ENCODE data around the gene CCDC6.
"Not testable (repeated sequence)": the region's sequence is repeated elsewhere in the genome, so short reads cannot be mapped to it uniquely, and the experiment has no call there.

CCDC6 gene

GRCh38 chr10:59954296-59954695 lies 47.9 kb upstream of the CCDC6 start:
- ChIA-PET CTCF (interaction anchor here (0.6 kb wide), 1 partner anchor 342 kb away, joined by 4 read pairs; no protein-coding TSS in a partner anchor), POLR2A (no interaction called here)
- H3K4me3 ChIP-seq (ENCODE audit: low read depth, low read length): no peak overlapping the region
- no peaks in the 10 kb centered on the region for H3K9me3 ChIP-seq (ENCODE audit: control insufficient read depth, insufficient read depth, low read depth, low read length)
- H3K36me3 ChIP-seq (ENCODE audit: control insufficient read depth in 2 of 2, insufficient read depth in 1 of 2, low read length in 2 of 2): no peaks in the 10 kb centered on the region
- no peaks in the 10 kb centered on the region for H3K4me1 ChIP-seq (ENCODE audit: control insufficient read depth, insufficient read depth, low read length)
- no peak overlapping the region for H3K27ac ChIP-seq (ENCODE audit: extremely low read depth, low read depth, low read length)
- TF ChIP-seq ZNF426 (tag by site-specific recombination; IDR thresholded peaks at IDR 0.05): no peak
- no peak for TF ChIP-seq ZNF785 (tag by site-specific recombination; IDR thresholded peaks at IDR 0.05)
- TF ChIP-seq PBX3 (CRISPR knock-in tag; IDR thresholded peaks at IDR 0.05): no peak
- TF ChIP-seq KLF9 (tag by site-specific recombination; IDR thresholded peaks at IDR 0.05; ENCODE audit: low read depth): no peak

GRCh38 chr10:59953711-59954110 lies 47.4 kb upstream of the CCDC6 start:
- H3K9me3 ChIP-seq (ENCODE audit: control insufficient read depth, insufficient read depth, low read depth, low read length); H3K27ac ChIP-seq (ENCODE audit: extremely low read depth, low read depth, low read length); H3K4me1 ChIP-seq (ENCODE audit: control insufficient read depth, insufficient read depth, low read length); H3K36me3 ChIP-seq (ENCODE audit: control insufficient read depth in 2 of 2, insufficient read depth in 1 of 2, low read length in 2 of 2); POLR2A ChIA-PET; H3K4me3 ChIP-seq (ENCODE audit: low read depth, low read length): not testable (repeated sequence)
- TF ChIP-seq ZNF146 (tag by site-specific recombination; IDR thresholded peaks at IDR 0.05): peak; percentile 92
- CTCF ChIA-PET: interaction anchor here (0.6 kb wide), 1 partner anchor 342 kb away, joined by 4 read pairs; no protein-coding TSS in a partner anchor

- Histone ChIP-seq H3K4me1 (ENCODE audit: control insufficient read depth, insufficient read depth, low read length) (no peaks in the 10 kb centered on the region), H3K9me3 (ENCODE audit: control insufficient read depth, insufficient read depth, low read depth, low read length) (no peaks in the 10 kb centered on the region), H3K36me3 (ENCODE audit: control insufficient read depth in 2 of 2, insufficient read depth in 1 of 2, low read length in 2 of 2) (no peaks in the 10 kb centered on the region), H3K4me3 (ENCODE audit: low read depth, low read length) (no peak overlapping the region), H3K27ac (ENCODE audit: extremely low read depth, low read depth, low read length) (no peak overlapping the region)
- TF ChIP-seq ZNF704 (tag by site-specific recombination; IDR thresholded peaks at IDR 0.05) (no peak), ZNF169 (tag by site-specific recombination; IDR thresholded peaks at IDR 0.05) (no peak), KLF17 (tag by site-specific recombination; IDR thresholded peaks at IDR 0.05) (no peak), ZNF423 (tag by site-specific recombination; IDR thresholded peaks at IDR 0.05) (no peak), HOXC10 (CRISPR knock-in tag; IDR thresholded peaks at IDR 0.05) (no peak), ZNF239 (tag by site-specific recombination; IDR thresholded peaks at IDR 0.05) (no peak), ZNF514 (tag by site-specific recombination; IDR thresholded peaks at IDR 0.05) (no peak), ZBTB26 (tag by site-specific recombination; optimal IDR thresholded peaks at IDR 0.05) (no peak), GLI2 (tag by site-specific recombination; IDR thresholded peaks at IDR 0.05; ENCODE audit: borderline replicate concordance, low read depth) (no peak), SP3 (tag by site-specific recombination; IDR thresholded peaks at IDR 0.05) (no peak)
- ChIA-PET POLR2A (no interaction called here), CTCF (interaction anchor here (0.6 kb wide), 1 partner anchor 288 kb away, joined by 3 read pairs; no protein-coding TSS in a partner anchor)
Measured at GRCh38 chr10:59950105-59950504, 43.7 kb upstream of the CCDC6 start.
